HUES64 (cell line): ENCODE results near the gene MED26.

Experiments used
- H3K27ac ChIP-seq: 2 replicates; pipeline ENCODE4 v1.7.0; 2013; ENCODE audit warnings: low read depth, low read length, inconsistent platforms
- H3K27me3 ChIP-seq: 2 replicates; pipeline ENCODE4 v1.6.1; 2013; ENCODE audit warnings: mild to moderate bottlenecking, low read length; ENCODE audit not compliant: insufficient read depth
- H3K36me3 ChIP-seq: 2 replicates; pipeline ENCODE4 v1.6.1; 2013; ENCODE audit warnings: mild to moderate bottlenecking, low read length; ENCODE audit not compliant: insufficient read depth
- H3K4me1 ChIP-seq: 2 replicates; pipeline ENCODE4 v1.6.1; 2013; ENCODE audit warnings: mild to moderate bottlenecking, low read length, moderate library complexity; ENCODE audit not compliant: insufficient read depth
- H3K4me3 ChIP-seq: 2 replicates; pipeline ENCODE4 v1.5.1; 2013; ENCODE audit warnings: mild to moderate bottlenecking, low read length, moderate library complexity
- H3K9ac ChIP-seq: 2 replicates; pipeline ENCODE4 v1.6.1; 2013; ENCODE audit warnings: mild to moderate bottlenecking, low read depth, low read length
- H3K9me3 ChIP-seq: 2 replicates; pipeline ENCODE4 v1.6.1; 2013; ENCODE audit warnings: low read depth, low read length; ENCODE audit not compliant: insufficient read depth
- WGBS: fragments of 150-250, 120-280 bp; methylation state at CpG from one replicate; pipeline ENCODE4 v1.1.7; 2013; ENCODE audit warnings: missing lambda C conversion rate; 5-methylcytosine and 5-hydroxymethylcytosine counted together

The MED26 gene

DNA sequence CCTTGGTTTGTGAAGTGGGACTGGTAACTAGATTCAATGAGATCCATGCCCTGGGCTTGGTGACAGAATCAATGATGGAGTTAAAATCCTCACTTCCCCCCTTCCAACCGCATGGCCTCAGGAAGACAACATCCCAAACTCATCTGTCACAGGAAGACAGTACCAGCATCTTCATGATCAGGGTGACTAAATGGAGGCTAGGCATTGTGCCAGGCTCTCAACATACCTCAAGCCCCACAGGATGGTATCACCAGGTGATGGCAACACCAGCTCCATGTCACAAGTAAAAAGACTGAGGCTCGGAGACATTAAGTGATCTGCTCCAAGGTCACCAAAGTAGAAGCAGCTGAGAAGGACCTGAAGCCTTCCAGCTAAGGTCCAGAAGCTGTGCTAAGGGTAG is 14.2 kb downstream of the MED26 start:
- 92% methylated on average over 2 of the region's 2 CpGs for WGBS
- H3K4me1 ChIP-seq, result no peaks in the 10 kb centered on the region

GRCh38 chr19:16612636-16613035 is 15.4 kb downstream of the MED26 start:
- no peak overlapping the region for H3K4me3 ChIP-seq
- no peaks in the 10 kb centered on the region for H3K4me1 ChIP-seq
- H3K27me3 ChIP-seq, result no peaks in the 10 kb centered on the region
- 85% methylated on average over 3 of the region's 3 CpGs for WGBS
- no peaks in the 10 kb centered on the region for H3K9me3 ChIP-seq
- H3K9ac ChIP-seq, result no peak overlapping the region
- no peaks in the 10 kb centered on the region for H3K36me3 ChIP-seq
- no peak overlapping the region for H3K27ac ChIP-seq

More for the DNA sequence above, 14.2 kb downstream of the MED26 start:
- no peak overlapping the region for H3K4me3 ChIP-seq
- no peaks in the 10 kb centered on the region for H3K36me3 ChIP-seq
- no peaks in the 10 kb centered on the region for H3K27me3 ChIP-seq
- no peaks in the 10 kb centered on the region for H3K9me3 ChIP-seq
- H3K9ac ChIP-seq, result no peak overlapping the region
- H3K27ac ChIP-seq, result no peak overlapping the region

GRCh38 chr19:16611121-16611520 is 16.9 kb downstream of the MED26 start:
- Histone ChIP-seq H3K4me1 (no peaks in the 10 kb centered on the region), H3K27ac (no peak overlapping the region), H3K27me3 (no peaks in the 10 kb centered on the region), H3K9ac (no peak overlapping the region), H3K4me3 (no peak overlapping the region), H3K36me3 (no peaks in the 10 kb centered on the region), H3K9me3 (no peaks in the 10 kb centered on the region)
- 96% methylated on average over 6 of the region's 6 CpGs for whole genome bisulfite sequencing

DNA sequence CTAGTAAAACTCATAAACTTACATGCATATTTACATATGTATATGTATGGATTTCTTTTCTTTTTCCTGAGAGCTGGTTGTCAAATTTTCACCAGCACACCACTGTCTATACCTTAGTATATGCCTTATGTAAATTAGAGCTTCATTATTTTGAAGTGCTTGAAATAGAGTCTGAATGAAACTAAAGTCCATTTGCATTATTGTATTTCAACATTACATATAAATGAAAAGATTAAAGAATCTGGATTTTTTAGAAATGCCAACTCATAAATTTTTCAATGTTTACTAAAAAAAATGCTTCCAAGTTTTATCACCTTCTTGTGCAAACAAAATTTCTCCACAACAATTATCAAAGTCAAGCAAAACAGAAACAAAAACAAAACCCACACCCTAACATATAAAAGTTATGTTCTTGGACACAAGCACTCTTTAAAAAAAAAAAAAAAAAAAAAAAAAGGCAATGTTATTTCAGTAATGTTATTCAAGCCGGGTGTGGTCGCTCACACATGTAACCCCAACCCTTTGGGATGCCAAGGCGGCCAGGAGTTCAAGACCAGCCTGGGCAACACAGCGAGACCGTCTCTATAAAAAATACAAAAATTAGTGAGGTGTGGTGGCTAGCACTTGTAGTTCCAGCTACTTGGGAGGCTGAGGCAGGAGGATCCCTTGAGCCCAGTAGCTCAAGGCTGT is 18.3 kb downstream of the MED26 start:
- WGBS, result 98% methylated on average over 5 of the region's 5 CpGs
- Histone ChIP-seq H3K27ac (no peak overlapping the region), H3K9me3 (no peaks in the 10 kb centered on the region), H3K4me3 (no peak overlapping the region), H3K9ac (no peak overlapping the region), H3K4me1 (no peaks in the 10 kb centered on the region), H3K27me3 (no peaks in the 10 kb centered on the region), H3K36me3 (no peaks in the 10 kb centered on the region)

DNA sequence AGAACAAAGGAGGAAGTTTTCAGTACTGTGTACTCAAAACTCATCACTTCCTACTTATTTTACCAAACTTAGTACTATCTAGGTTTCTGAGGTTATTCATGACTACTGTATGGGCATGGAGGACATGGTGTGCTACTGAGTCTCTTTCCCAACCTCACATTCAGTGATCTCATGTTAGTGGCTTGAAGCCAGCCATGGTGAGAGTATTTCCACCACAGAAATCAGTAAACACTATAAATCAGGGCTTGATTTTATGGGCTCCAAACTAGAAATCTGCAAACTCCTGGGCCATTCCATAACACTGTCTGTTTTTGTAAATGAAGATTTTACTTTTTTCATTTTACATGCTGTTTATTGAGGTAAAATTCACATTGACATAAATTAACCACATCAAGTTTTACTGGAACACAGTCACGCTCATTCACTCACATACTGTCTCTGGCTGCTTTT is 19.7 kb downstream of the MED26 start:
- Histone ChIP-seq H3K9me3 (no peaks in the 10 kb centered on the region), H3K4me3 (no peak overlapping the region), H3K27me3 (no peaks in the 10 kb centered on the region), H3K4me1 (no peaks in the 10 kb centered on the region), H3K36me3 (no peaks in the 10 kb centered on the region), H3K27ac (no peak overlapping the region), H3K9ac (no peak overlapping the region)
- 95% methylated on average over 1 of the region's 1 CpG for WGBS

GRCh38 chr19:16607819-16608218 is 20.2 kb downstream of the MED26 start:
- no peaks in the 10 kb centered on the region for H3K36me3 ChIP-seq
- no peak overlapping the region for H3K9ac ChIP-seq
- no peak overlapping the region for H3K4me3 ChIP-seq
- 94% methylated on average over 12 of the region's 12 CpGs for WGBS
- H3K27me3 ChIP-seq, result no peaks in the 10 kb centered on the region
- H3K4me1 ChIP-seq, result no peaks in the 10 kb centered on the region
- no peak overlapping the region for H3K27ac ChIP-seq
- no peaks in the 10 kb centered on the region for H3K9me3 ChIP-seq

DNA sequence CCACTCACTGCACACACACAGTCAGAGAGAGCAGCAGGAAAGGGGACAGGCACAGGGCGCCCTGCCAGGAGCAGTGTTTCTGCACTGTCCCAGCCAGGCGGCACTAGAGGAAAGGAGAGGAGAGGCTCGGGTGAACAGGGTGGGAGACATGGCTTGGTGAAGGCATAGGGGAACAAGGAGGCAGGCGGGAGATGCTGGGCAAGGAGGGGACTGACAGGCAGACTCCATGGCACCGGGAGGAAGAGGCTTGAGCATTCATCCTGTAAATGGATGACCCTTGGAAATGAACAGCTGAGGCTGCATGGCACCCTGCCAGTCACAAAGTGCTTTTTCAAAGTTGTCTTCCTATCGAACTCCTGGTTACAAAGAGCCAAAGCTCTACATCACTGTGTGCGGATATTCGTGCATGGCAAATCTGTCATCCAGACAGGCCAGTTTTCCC is 22.4 kb downstream of the MED26 start:
- Histone ChIP-seq H3K27me3 (no peaks in the 10 kb centered on the region), H3K36me3 (no peaks in the 10 kb centered on the region), H3K4me3 (no peak overlapping the region), H3K9me3 (no peaks in the 10 kb centered on the region), H3K27ac (no peak overlapping the region), H3K9ac (no peak overlapping the region; the same call in 1 of the 2 replicates), H3K4me1 (no peaks in the 10 kb centered on the region)
- WGBS, result 92% methylated on average over 8 of the region's 8 CpGs

GRCh38 chr19:16605115-16605514 is 22.9 kb downstream of the MED26 start:
- no peaks in the 10 kb centered on the region for H3K9me3 ChIP-seq
- no peak overlapping the region for H3K4me3 ChIP-seq
- H3K9ac ChIP-seq, result no peak overlapping the region
- no peaks in the 10 kb centered on the region for H3K4me1 ChIP-seq
- H3K36me3 ChIP-seq, result no peaks in the 10 kb centered on the region
- WGBS, result 93% methylated on average over 3 of the region's 3 CpGs
- H3K27me3 ChIP-seq, result no peaks in the 10 kb centered on the region
- H3K27ac ChIP-seq, result no peak overlapping the region

DNA sequence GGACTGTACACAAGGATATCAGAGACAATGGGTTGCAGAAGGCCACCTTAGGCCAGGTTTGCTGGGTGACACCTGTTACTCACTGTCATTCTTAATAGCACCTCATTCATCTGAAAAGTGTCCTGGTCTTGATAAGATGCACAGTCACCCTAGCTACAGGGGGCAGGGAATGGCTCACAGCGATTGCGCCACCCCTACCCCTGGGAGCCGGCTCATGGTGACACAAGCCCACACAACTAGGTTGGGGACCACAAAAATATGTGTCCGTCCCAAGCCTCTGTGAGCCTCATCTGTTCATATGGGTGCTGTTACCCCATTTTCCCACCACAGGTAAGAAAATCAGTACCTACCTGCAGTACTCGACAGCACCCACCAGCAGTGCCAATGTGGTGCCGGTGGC is 23.4 kb downstream of the MED26 start:
- Histone ChIP-seq H3K4me1 (no peaks in the 10 kb centered on the region), H3K27ac (no peak overlapping the region), H3K27me3 (no peaks in the 10 kb centered on the region)

DNA sequence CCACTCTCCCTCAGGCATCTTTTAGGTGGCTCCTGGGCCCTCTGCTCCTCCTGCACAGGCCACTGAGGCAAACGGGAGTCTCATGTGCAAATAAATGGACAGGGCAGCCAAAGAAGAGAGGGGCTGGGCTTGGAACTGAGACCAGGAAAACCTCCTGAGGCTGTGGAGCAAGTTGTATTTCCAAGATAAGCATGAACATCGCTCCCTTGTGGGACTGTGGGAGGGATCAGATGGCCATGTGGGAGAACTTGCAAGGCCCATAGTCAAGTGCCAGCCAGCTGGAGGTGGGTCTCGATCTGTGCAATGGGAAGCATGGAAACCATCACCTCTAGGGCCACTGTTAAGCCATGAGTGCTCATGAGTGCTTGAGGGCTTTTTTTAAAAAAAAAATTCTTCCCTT is 24.9 kb downstream of the MED26 start:
- Histone ChIP-seq H3K4me1 (no peaks in the 10 kb centered on the region), H3K9me3 (no peaks in the 10 kb centered on the region), H3K36me3 (no peaks in the 10 kb centered on the region), H3K9ac (no peak overlapping the region), H3K27ac (no peak overlapping the region), H3K27me3 (no peaks in the 10 kb centered on the region), H3K4me3 (no peak overlapping the region)
- WGBS, result 94% methylated on average over 3 of the region's 3 CpGs

More for the DNA sequence above, 23.4 kb downstream of the MED26 start:
- H3K9me3 ChIP-seq, result no peaks in the 10 kb centered on the region
- 97% methylated on average over 6 of the region's 6 CpGs for WGBS
- no peak overlapping the region for H3K9ac ChIP-seq
- H3K4me3 ChIP-seq, result no peak overlapping the region
- H3K36me3 ChIP-seq, result no peaks in the 10 kb centered on the region

DNA sequence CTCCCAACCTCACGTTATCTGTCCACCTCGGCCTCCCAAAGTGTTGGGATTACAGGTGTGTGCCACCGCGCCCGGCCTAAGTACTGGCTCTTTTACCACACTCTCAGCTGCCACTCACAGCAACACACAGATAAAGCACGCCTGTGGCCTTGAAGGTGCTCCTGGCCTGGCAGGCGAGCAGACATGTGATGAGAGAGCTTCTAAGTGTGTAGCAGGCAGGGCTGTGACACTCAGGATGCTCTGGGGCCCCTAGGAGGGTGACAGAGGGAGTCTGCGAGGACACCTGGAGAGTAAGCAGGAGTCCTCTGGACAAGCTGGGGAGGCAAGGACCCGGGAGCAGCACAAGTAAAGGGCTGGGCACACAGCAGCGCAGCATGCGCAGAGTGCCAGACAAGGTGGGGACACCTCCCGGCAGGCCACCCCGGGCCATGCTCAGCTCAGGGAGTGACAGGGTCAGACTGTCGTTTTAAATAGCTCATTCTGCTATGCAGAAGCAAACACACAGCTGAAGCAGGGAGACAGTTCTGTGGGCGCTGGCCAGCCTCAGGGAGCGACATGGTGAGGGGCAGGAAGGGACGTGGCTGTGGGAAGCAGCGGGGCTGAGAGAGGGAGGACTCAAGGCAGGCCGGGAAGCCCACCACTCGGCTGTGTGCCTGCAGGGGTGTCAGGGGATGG is 26.5 kb downstream of the MED26 start:
- Histone ChIP-seq H3K27me3 (no peaks in the 10 kb centered on the region), H3K9ac (no peak overlapping the region), H3K36me3 (no peaks in the 10 kb centered on the region), H3K9me3 (no peaks in the 10 kb centered on the region), H3K4me3 (no peak overlapping the region), H3K4me1 (no peaks in the 10 kb centered on the region), H3K27ac (no peak overlapping the region)
- WGBS, result 92% methylated on average over 20 of the region's 20 CpGs
